LNCaP clone FGC (cell line): ENCODE measurements around the gene DCLK2.

Experiments used
- DNase-seq: peaks from one replicate; pipeline ENCODE4 v3.0.0-alpha.2; 2011; ENCODE audit warnings: low read depth
- H3K4me3 ChIP-seq: 2 replicates; pipeline ENCODE4 v1.5.1; 2011; ENCODE audit warnings: mild to moderate bottlenecking, low read depth, low read length, control low read depth
- CTCF ChIP-seq: IDR thresholded peaks from 2 replicates; pipeline ENCODE4 v1.5.1; 2012; ENCODE audit warnings: mild to moderate bottlenecking; ENCODE audit not compliant: control insufficient read depth, insufficient read depth; ENCODE audit errors: extremely low read depth

The DCLK2 gene

GRCh38 chr4:150206954-150207353 is 128.7 kb downstream of the DCLK2 start:
- no peak for DNase-seq
- no peak overlapping the region for H3K4me3 ChIP-seq
- no peak for TF ChIP-seq CTCF

GRCh38 chr4:150207871-150208270 is 129.6 kb downstream of the DCLK2 start:
- TF ChIP-seq CTCF, result no peak
- no peak overlapping the region for H3K4me3 ChIP-seq
- no peak for DNase-seq

- peak; percentile 32 for DNase-seq
- no peak overlapping the region for H3K4me3 ChIP-seq
- TF ChIP-seq CTCF, result peak; percentile 60
Observed at GRCh38 chr4:150209140-150209829, 131.0 kb downstream of the DCLK2 start.

GRCh38 chr4:150211016-150211415 is 132.8 kb downstream of the DCLK2 start:
- no peak for DNase-seq
- no peak overlapping the region for H3K4me3 ChIP-seq
- TF ChIP-seq CTCF, result no peak

- no peak for DNase-seq
Observed at GRCh38 chr4:150211799-150212445, 133.7 kb downstream of the DCLK2 start.

GRCh38 chr4:150212485-150212884 is 134.2 kb downstream of the DCLK2 start:
- no peak for TF ChIP-seq CTCF
- H3K4me3 ChIP-seq, result no peak overlapping the region
- no peak for DNase-seq

More at GRCh38 chr4:150211799-150212445, 133.7 kb downstream of the DCLK2 start:
- no peak for TF ChIP-seq CTCF
- no peak overlapping the region for H3K4me3 ChIP-seq

- no peak for DNase-seq
- no peak overlapping the region for H3K4me3 ChIP-seq
- TF ChIP-seq CTCF, result no peak
Observed at GRCh38 chr4:150212927-150213326, 134.7 kb downstream of the DCLK2 start.
